Uterus (tissue), 2 donors: Measurements from ENCODE around the gene PRUNE1.

Source experiments
- POLR2A ChIP-seq, 2 donors: fragments of 450-650 bp; IDR thresholded peaks; one replicate each; pipeline ENCODE4 v1.6.1; 2016; ENCODE audit warnings: antibody characterized with exemption in 2 of 2, mild to moderate bottlenecking in 1 of 2, moderate library complexity in 1 of 2
- TF ChIP-seq, protein P1 (sequence below), 4 experiments: fragments of 200-600 bp in 2 of 4; fragments of 450-650 bp in 2 of 4; sonication (generic) in 2 of 4; IDR thresholded peaks; one replicate each; pipeline ENCODE4 v1.5.1; 2016 to 2019; ENCODE audit warnings: antibody characterized with exemption in 4 of 4, mild to moderate bottlenecking in 2 of 4, moderate library complexity in 1 of 4

DNA sequence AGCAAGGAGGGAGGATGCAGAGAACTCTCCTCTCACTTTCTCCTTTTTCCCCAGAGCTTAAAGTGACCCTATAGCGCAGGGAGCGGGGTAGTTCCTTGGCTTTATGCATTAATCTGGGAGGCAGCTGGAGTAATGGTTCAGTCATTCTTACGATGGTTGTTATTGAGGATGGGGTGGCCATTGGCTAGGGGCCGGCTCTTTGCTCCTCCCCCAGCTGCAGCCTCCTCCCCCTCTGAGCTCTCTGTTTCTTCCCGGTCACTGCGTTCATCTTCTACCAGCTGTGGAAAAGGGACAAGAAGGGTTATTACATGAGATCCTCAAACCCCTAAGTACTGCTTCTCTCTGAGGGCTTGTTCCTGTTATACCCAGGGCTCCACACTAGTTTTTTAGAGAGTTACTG is 42.2 kb upstream of the PRUNE1 start:
- TF ChIP-seq, protein P1, sequence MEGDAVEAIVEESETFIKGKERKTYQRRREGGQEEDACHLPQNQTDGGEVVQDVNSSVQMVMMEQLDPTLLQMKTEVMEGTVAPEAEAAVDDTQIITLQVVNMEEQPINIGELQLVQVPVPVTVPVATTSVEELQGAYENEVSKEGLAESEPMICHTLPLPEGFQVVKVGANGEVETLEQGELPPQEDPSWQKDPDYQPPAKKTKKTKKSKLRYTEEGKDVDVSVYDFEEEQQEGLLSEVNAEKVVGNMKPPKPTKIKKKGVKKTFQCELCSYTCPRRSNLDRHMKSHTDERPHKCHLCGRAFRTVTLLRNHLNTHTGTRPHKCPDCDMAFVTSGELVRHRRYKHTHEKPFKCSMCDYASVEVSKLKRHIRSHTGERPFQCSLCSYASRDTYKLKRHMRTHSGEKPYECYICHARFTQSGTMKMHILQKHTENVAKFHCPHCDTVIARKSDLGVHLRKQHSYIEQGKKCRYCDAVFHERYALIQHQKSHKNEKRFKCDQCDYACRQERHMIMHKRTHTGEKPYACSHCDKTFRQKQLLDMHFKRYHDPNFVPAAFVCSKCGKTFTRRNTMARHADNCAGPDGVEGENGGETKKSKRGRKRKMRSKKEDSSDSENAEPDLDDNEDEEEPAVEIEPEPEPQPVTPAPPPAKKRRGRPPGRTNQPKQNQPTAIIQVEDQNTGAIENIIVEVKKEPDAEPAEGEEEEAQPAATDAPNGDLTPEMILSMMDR (IDR thresholded peaks at IDR 0.05), result no peak
- TF ChIP-seq POLR2A (IDR thresholded peaks at IDR 0.05), result no peak
